K562 (cell line): Measurements from ENCODE around the gene SORCS2. TPM values are rescaled to one million over a fixed set of nuclear protein-coding genes. Genes with fewer than 3 reads are reported as not detected.

Experiments used
- ATAC-seq: fragments of 200-7000 bp; cut with Tn5 transposase; 3 replicates; pipeline ENCODE4 v1.9.1; 2020; ENCODE audit warnings: moderate library complexity
- BruUV-seq: library from RNA; stranded (reverse); fragments of 400-500 nt; replicated peaks from 2 replicates; lab custom pipeline; 2021; lab: Mats Ljungman, UMichigan
- CTCF ChIA-PET: fragments of 300-600 bp; formaldehyde crosslinking; extraction: SDS; loops from one replicate; lab custom pipeline; 2021; ENCODE audit warnings: low intra/inter-chr PET ratio; lab: Yijun Ruan, JAX
- POLR2A ChIA-PET: fragments of 300-600, 350-650 bp; sonication (Branson Sonifier 250); formaldehyde crosslinking; extraction: SDS; loops from one replicate; lab custom pipeline; 2021; ENCODE audit warnings: antibody characterized with exemption, inconsistent platforms; lab: Yijun Ruan, JAX
- DNase-seq, 4 experiments: peaks; one replicate each; pipeline versions ENCODE4 v3.0.0 to v3.0.0-alpha.2; 2011 to 2018; ENCODE audit warnings: low spot score in 3 of 4, mixed read lengths in 3 of 4; ENCODE audit errors: extremely low read depth in 1 of 4
- FAIRE-seq: peaks from 2 replicates; lab custom pipeline; 2011; peaks lifted over from hg19 to GRCh38; lab: Jason Lieb, UNC
- H2AFZ ChIP-seq: 2 replicates; pipeline ENCODE4 v1.6.0; 2011; ENCODE audit warnings: low read depth, low read length, control low read depth, inconsistent platforms
- H3K27ac ChIP-seq: fragments of 200-600 bp; 3 replicates; pipeline ENCODE4 v1.8.0; 2011; ENCODE audit warnings: low read depth, mild to moderate bottlenecking, control low read depth, inconsistent platforms, low read length, moderate library complexity, mixed read lengths; ENCODE audit errors: extremely low read depth
- H3K27me3 ChIP-seq, 2 experiments: fragments of 300-600 bp in 1 of 2; 2 replicates in 1 of 2; 3 replicates in 1 of 2; pipeline versions ENCODE4 v1.6.0 to v1.8.0; 2011; ENCODE audit warnings: inconsistent platforms in 2 of 2, low read length in 2 of 2, mild to moderate bottlenecking in 1 of 2, mixed read lengths in 1 of 2, moderate library complexity in 1 of 2; ENCODE audit not compliant: control insufficient read depth in 2 of 2, insufficient read depth in 2 of 2
- H3K36me3 ChIP-seq: fragments of 300-600 bp; 3 replicates; pipeline ENCODE4 v1.8.0; 2011; ENCODE audit warnings: mild to moderate bottlenecking, low read length, inconsistent platforms; ENCODE audit not compliant: control insufficient read depth, insufficient read depth
- H3K4me1 ChIP-seq, 2 experiments: fragments of 200-600 bp in 1 of 2; replicated peaks in 1 of 2; 2 replicates in 1 of 2; 3 replicates in 1 of 2; pipeline versions ENCODE4 v1.5.1 to v1.8.0; 2011; ENCODE audit warnings: inconsistent platforms in 2 of 2, low read length in 2 of 2, mild to moderate bottlenecking in 1 of 2, mixed read lengths in 1 of 2, moderate library complexity in 1 of 2; ENCODE audit not compliant: control insufficient read depth in 2 of 2, insufficient read depth in 2 of 2
- H3K4me2 ChIP-seq: 2 replicates; pipeline ENCODE4 v1.6.1; 2011; ENCODE audit warnings: low read length, control low read depth, inconsistent platforms, mixed read lengths; ENCODE audit not compliant: insufficient read depth
- H3K4me3 ChIP-seq: fragments of 200-600 bp; sonication (generic), shearing (Covaris generic); 2 replicates; pipeline ENCODE4 v1.5.1; 2016; ENCODE audit warnings: control low read depth, inconsistent platforms
- H3K79me2 ChIP-seq: fragments of 200-600 bp; 3 replicates; pipeline ENCODE4 v1.8.0; 2011; ENCODE audit warnings: low read length, inconsistent platforms; ENCODE audit not compliant: control insufficient read depth, insufficient read depth
- H3K9ac ChIP-seq, 2 experiments: 2 replicates each; pipeline versions ENCODE4 v1.6.0 to v1.6.1; 2011; ENCODE audit warnings: low read depth in 2 of 2, low read length in 2 of 2, control low read depth in 1 of 2, inconsistent platforms in 1 of 2, mild to moderate bottlenecking in 1 of 2, mixed read lengths in 1 of 2; ENCODE audit not compliant: insufficient read depth in 1 of 2
- H3K9me1 ChIP-seq: one replicate; pipeline ENCODE4 v1.6.0; 2011; ENCODE audit warnings: inconsistent platforms, mild to moderate bottlenecking, low read length, moderate library complexity; ENCODE audit not compliant: control insufficient read depth, insufficient read depth
- H3K9me3 ChIP-seq: replicated peaks from 2 replicates; pipeline ENCODE4 v1.5.1; 2011; ENCODE audit warnings: low read depth, low read length, inconsistent platforms; ENCODE audit not compliant: control insufficient read depth, insufficient read depth
- H4K20me1 ChIP-seq: replicated peaks from 2 replicates; pipeline ENCODE4 v1.6.1; 2011; ENCODE audit warnings: low read length, inconsistent platforms, mixed read lengths; ENCODE audit not compliant: control insufficient read depth, insufficient read depth
- EP400 ChIP-seq: fragments of 450-650 bp; IDR thresholded peaks from 2 replicates; pipeline ENCODE4 v1.6.1; 2017; ENCODE audit warnings: antibody characterized with exemption, mild to moderate bottlenecking, moderate library complexity
- GTF2F1 ChIP-seq: IDR thresholded peaks from 2 replicates; pipeline ENCODE4 v1.6.1; 2011; ENCODE audit warnings: low read depth, low read length, improper control_type of control experiment
- HEY1 ChIP-seq: fragments of 250-450 bp; sonication (Bioruptor Pico); IDR thresholded peaks from 2 replicates; pipeline ENCODE4 v1.5.0; 2020; ENCODE audit warnings: mild to moderate bottlenecking, moderate library complexity, borderline replicate concordance
- KDM5B ChIP-seq: fragments of 200-600 bp; sonication (generic); IDR thresholded peaks from 2 replicates; pipeline ENCODE4 v1.6.1; 2012; ENCODE audit warnings: low read depth, mild to moderate bottlenecking, moderate library complexity, low read length, control low read depth, inconsistent platforms; ENCODE audit not compliant: insufficient replicate concordance
- NCOA6 ChIP-seq: fragments of 450-650 bp; IDR thresholded peaks from 2 replicates; pipeline ENCODE4 v1.6.1; 2017; ENCODE audit warnings: mild to moderate bottlenecking
- NUFIP1 ChIP-seq: fragments of 450-650 bp; IDR thresholded peaks from 2 replicates; pipeline ENCODE4 v1.6.1; 2018; ENCODE audit not compliant: partially characterized antibody
- PYGO2 ChIP-seq: fragments of 450-650 bp; IDR thresholded peaks from 2 replicates; pipeline ENCODE4 v1.6.1; 2016; ENCODE audit warnings: mild to moderate bottlenecking, missing genetic modification characterization, moderate library complexity, missing compliant biosample characterization
- SETDB1 ChIP-seq: IDR thresholded peaks from one replicate; pipeline ENCODE4 v1.6.1; 2012; ENCODE audit warnings: low read length, control low read depth, inconsistent platforms
- SIN3A ChIP-seq, 2 experiments: fragments of 150-350 bp in 1 of 2; IDR thresholded peaks; 2 replicates each; pipeline ENCODE4 v1.6.1; 2011 to 2016; ENCODE audit warnings: borderline replicate concordance in 2 of 2, low read depth in 2 of 2, low read length in 2 of 2, mild to moderate bottlenecking in 2 of 2, moderate library complexity in 2 of 2; ENCODE audit not compliant: control insufficient read depth in 1 of 2
- SIRT6 ChIP-seq: IDR thresholded peaks from one replicate; pipeline ENCODE4 v1.6.1; 2012; ENCODE audit warnings: low read depth, mild to moderate bottlenecking, control low read depth, inconsistent platforms, low read length, moderate library complexity
- SMC3 ChIP-seq: conservative IDR thresholded peaks from 2 replicates; pipeline ENCODE4 v1.6.1; 2011; ENCODE audit warnings: low read depth, low read length, improper control_type of control experiment; ENCODE audit not compliant: insufficient read depth
- SOX6 ChIP-seq: fragments of 450-650 bp; IDR thresholded peaks from 2 replicates; pipeline ENCODE4 v1.6.1; 2014; ENCODE audit warnings: mild to moderate bottlenecking
- SPI1 ChIP-seq: IDR thresholded peaks from 2 replicates; pipeline ENCODE4 v1.6.1; 2011; ENCODE audit warnings: low read depth, low read length, control low read depth, borderline replicate concordance
- TAF9B ChIP-seq: fragments of 450-650 bp; IDR thresholded peaks from 2 replicates; pipeline ENCODE4 v1.6.1; 2018; ENCODE audit warnings: mild to moderate bottlenecking; ENCODE audit not compliant: partially characterized antibody
- TCF7L2 ChIP-seq: fragments of 150-350 bp; IDR thresholded peaks from 2 replicates; pipeline ENCODE4 v1.6.1; 2016; ENCODE audit warnings: low read depth, mild to moderate bottlenecking, low read length, moderate library complexity
- WGBS: fragments of 100-300 bp; shearing (Covaris generic); methylation state at CpG from one replicate; pipeline ENCODE4 v1.1.6; 2016; ENCODE audit warnings: low coverage, mixed read lengths; ENCODE audit not compliant: insufficient coverage; ENCODE audit errors: missing lambda C conversion rate; 5-methylcytosine and 5-hydroxymethylcytosine counted together
- in situ Hi-C: fragments of 300-500 bp; cut with MboI; formaldehyde crosslinking; loops from 4 replicates; pipeline ENCODE4 v1.15.0; 2018; ENCODE audit warnings: inconsistent platforms, mixed read lengths
- intact Hi-C: fragments of 100-400 bp; cut with micrococcal nuclease; formaldehyde crosslinking; loops from 2 replicates; pipeline ENCODE4 v1.14.2; 2022
- polyA plus RNA-seq, 8 experiments: library from polyadenylated mRNA; depleted of rRNA in 4 of 8; stranded (reverse) in 5 of 8; unstranded in 3 of 8; fragments of >200 nt; fragmentation: Nextera tagmentation in 2 of 8; fragmentation: Illumina TruSeq in 1 of 8; extraction: Ambion mirVana in 2 of 8; extraction: Trizol in 1 of 8; gene quantifications; 2 replicates each; pipeline versions ENCODE4 v1.2.1 to v1.2.3, GENCODE V29; 2011 to 2014; ENCODE audit warnings: inconsistent platforms in 1 of 8, missing spikeins in 1 of 8
- total RNA-seq, 7 experiments: library from RNA; depleted of rRNA in 6 of 7; stranded (reverse); fragments of >200 nt in 6 of 7; fragmentation: Illumina TruSeq in 2 of 7; extraction: Trizol in 2 of 7; gene quantifications; 2 replicates each; pipeline versions ENCODE4 v1.2.1 to v1.2.3, GENCODE V29; 2011 to 2021; ENCODE audit warnings: low replicate concordance in 1 of 7
- TF ChIP-seq, protein P1 (sequence below): fragments of 250-450 bp; sonication (Bioruptor Pico); IDR thresholded peaks from 2 replicates; pipeline ENCODE4 v1.8.0; 2022; ENCODE audit warnings: moderate library complexity, mild to moderate bottlenecking, inconsistent platforms
- TF ChIP-seq, protein P2 (sequence below): fragments of 250-450 bp; sonication (Bioruptor Pico); IDR thresholded peaks from 2 replicates; pipeline ENCODE4 v1.5.0; 2020; ENCODE audit warnings: mild to moderate bottlenecking, borderline replicate concordance

SORCS2 gene
- total and polyA plus RNA-seq, 9 of the 15 experiments (the other 6 are each of a cell fraction or from before 2014, with no cell fraction given) = not detected

DNA sequence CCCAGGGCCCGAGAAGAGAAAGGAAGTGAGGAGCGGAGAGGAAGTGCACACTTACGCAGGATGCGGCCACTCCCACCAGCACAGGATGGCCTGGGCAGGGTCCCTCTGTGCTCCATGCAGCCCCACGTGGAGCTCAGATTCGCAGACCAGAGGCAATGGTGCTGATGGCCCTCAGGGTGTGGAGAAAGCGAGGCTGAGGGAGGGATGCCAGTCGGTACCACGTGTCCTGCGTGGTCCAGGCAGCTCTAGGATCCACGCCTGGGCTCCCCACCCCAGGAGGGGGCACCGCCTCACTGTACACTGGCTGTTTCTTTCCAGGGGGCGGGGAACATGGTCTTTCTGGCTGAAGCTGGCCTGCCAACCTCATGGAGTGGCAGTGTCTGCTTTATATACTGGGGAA is 505.5 kb downstream of the SORCS2 start:
- no TSS peak for BruUV-seq
- 0% methylated on average over 10 of the region's 13 CpGs for WGBS
- in situ Hi-C loops = no loop called here

More for the DNA sequence above, 505.5 kb downstream of the SORCS2 start:
- Histone ChIP-seq H3K9me1 (no peaks in the 10 kb centered on the region), H2AFZ (no peak overlapping the region), H3K27me3 (peaks cover 0 to 15% of the 10 kb centered on the region in 2 experiments; a peak in 2 of 5 replicates), H3K4me3 (no peak overlapping the region), H3K4me2 (no peak overlapping the region), H3K4me1 (no peaks in the 10 kb centered on the region), H3K9me3 (no peaks in the 10 kb centered on the region), H3K79me2 (no peaks in the 10 kb centered on the region), H4K20me1 (no peaks in the 10 kb centered on the region), H3K27ac (no peak overlapping the region), H3K9ac (no peak overlapping the region)
- POLR2A ChIA-PET = interaction anchor here (0.9 kb wide), 2 partner anchors 18 to 129 kb away, joined by 3 read pairs; no protein-coding TSS in a partner anchor
- CTCF ChIA-PET = no interaction called here
- ATAC-seq (no peak), DNase-seq (no peak)
- TF ChIP-seq PYGO2 (tag) (no peak), NCOA6 (no peak), SETDB1 (no peak), SIN3A (IDR thresholded peaks at IDR 0.05; ENCODE audit: borderline replicate concordance in 2 of 2, control insufficient read depth in 1 of 2, low read depth in 2 of 2, low read length in 2 of 2) (no peak), TAF9B (no peak), TCF7L2 (no peak), KDM5B (no peak), SMC3 (no peak), GTF2F1 (no peak), SPI1 (no peak), HEY1 (CRISPR knock-in tag) (no peak), NUFIP1 (no peak), EP400 (no peak), SIRT6 (no peak), SOX6 (no peak)
- TF ChIP-seq, protein P1, sequence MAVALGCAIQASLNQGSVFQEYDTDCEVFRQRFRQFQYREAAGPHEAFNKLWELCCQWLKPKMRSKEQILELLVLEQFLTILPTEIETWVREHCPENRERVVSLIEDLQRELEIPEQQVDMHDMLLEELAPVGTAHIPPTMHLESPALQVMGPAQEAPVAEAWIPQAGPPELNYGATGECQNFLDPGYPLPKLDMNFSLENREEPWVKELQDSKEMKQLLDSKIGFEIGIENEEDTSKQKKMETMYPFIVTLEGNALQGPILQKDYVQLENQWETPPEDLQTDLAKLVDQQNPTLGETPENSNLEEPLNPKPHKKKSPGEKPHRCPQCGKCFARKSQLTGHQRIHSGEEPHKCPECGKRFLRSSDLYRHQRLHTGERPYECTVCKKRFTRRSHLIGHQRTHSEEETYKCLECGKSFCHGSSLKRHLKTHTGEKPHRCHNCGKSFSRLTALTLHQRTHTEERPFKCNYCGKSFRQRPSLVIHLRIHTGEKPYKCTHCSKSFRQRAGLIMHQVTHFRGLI (CRISPR knock-in tag) = no peak
- TF ChIP-seq, protein P2, sequence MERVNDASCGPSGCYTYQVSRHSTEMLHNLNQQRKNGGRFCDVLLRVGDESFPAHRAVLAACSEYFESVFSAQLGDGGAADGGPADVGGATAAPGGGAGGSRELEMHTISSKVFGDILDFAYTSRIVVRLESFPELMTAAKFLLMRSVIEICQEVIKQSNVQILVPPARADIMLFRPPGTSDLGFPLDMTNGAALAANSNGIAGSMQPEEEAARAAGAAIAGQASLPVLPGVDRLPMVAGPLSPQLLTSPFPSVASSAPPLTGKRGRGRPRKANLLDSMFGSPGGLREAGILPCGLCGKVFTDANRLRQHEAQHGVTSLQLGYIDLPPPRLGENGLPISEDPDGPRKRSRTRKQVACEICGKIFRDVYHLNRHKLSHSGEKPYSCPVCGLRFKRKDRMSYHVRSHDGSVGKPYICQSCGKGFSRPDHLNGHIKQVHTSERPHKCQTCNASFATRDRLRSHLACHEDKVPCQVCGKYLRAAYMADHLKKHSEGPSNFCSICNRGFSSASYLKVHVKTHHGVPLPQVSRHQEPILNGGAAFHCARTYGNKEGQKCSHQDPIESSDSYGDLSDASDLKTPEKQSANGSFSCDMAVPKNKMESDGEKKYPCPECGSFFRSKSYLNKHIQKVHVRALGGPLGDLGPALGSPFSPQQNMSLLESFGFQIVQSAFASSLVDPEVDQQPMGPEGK (CRISPR knock-in tag) = no peak
- TF ChIP-seq, all 486 proteins: peak for 0
- H3K36me3 ChIP-seq = no peaks in the 10 kb centered on the region
- intact Hi-C loops = no loop called here
- FAIRE-seq = no peak
